ENCODE results near the gene S100A6.

Gene S100A6

GRCh38 chr1:153553830-153554541 lies 18.2 kb upstream of the S100A6 start:
- H3K4me1 ChIP-seq (ENCODE audit: insufficient read depth, low read length, severe bottlenecking): no peaks in the 10 kb centered on the region
- no peaks in the 10 kb centered on the region for H4K20me1 ChIP-seq (ENCODE audit: insufficient read depth, low read length)
- H3K9me3 ChIP-seq (ENCODE audit: low read length): peaks cover 4% of the 10 kb centered on the region; the same call in 1 of the 2 replicates
- H3K79me2 ChIP-seq (ENCODE audit: insufficient read depth, low read length): no peaks in the 10 kb centered on the region
- no peak for TF ChIP-seq CTCF (IDR thresholded peaks at IDR 0.05; ENCODE audit: low read length)
- no peak for TF ChIP-seq EZH2 (IDR thresholded peaks at IDR 0.05; ENCODE audit: borderline replicate concordance, low read length)
- no peak overlapping the region for H2AFZ ChIP-seq (ENCODE audit: low read length)
- no peaks in the 10 kb centered on the region for H3F3A ChIP-seq (ENCODE audit: insufficient read depth, low read length)
- H3K9me2 ChIP-seq (ENCODE audit: low read depth, low read length): no peaks in the 10 kb centered on the region
- H3K4me2 ChIP-seq (ENCODE audit: low read length): no peak overlapping the region
- peaks cover 8% of the 10 kb centered on the region; the same call in 1 of the 2 replicates for H3K27me3 ChIP-seq (ENCODE audit: insufficient read depth, low read length)
- H3K9ac ChIP-seq (ENCODE audit: low read length): no peak overlapping the region
- peaks cover 3% of the 10 kb centered on the region; the same call in 1 of the 2 replicates for H3K36me3 ChIP-seq (ENCODE audit: insufficient read depth, low read length)
- H3K4me3 ChIP-seq (ENCODE audit: low read depth, low read length, poor library complexity, severe bottlenecking): no peak overlapping the region
- H3K27ac ChIP-seq (ENCODE audit: low read depth, low read length, poor library complexity, severe bottlenecking): no peak overlapping the region

- Histone ChIP-seq H3K79me2 (ENCODE audit: insufficient read depth, low read length) (no peaks in the 10 kb centered on the region), H3K4me3 (ENCODE audit: low read depth, low read length, poor library complexity, severe bottlenecking) (no peak overlapping the region), H3K9me2 (ENCODE audit: low read depth, low read length) (no peaks in the 10 kb centered on the region), H3K27me3 (ENCODE audit: insufficient read depth, low read length) (peaks cover 11% of the 10 kb centered on the region; the same call in 1 of the 2 replicates), H3F3A (ENCODE audit: insufficient read depth, low read length) (no peaks in the 10 kb centered on the region), H3K9me3 (ENCODE audit: low read length) (peaks cover 4% of the 10 kb centered on the region; the same call in 1 of the 2 replicates), H4K20me1 (ENCODE audit: insufficient read depth, low read length) (no peaks in the 10 kb centered on the region), H3K4me1 (ENCODE audit: insufficient read depth, low read length, severe bottlenecking) (no peaks in the 10 kb centered on the region), H3K4me2 (ENCODE audit: low read length) (no peak overlapping the region), H3K36me3 (ENCODE audit: insufficient read depth, low read length) (peaks cover 3% of the 10 kb centered on the region; the same call in 1 of the 2 replicates), H3K9ac (ENCODE audit: low read length) (no peak overlapping the region), H3K27ac (ENCODE audit: low read depth, low read length, poor library complexity, severe bottlenecking) (no peak overlapping the region), H2AFZ (ENCODE audit: low read length) (no peak overlapping the region)
- TF ChIP-seq CTCF (IDR thresholded peaks at IDR 0.05; ENCODE audit: low read length): no peak
- no peak for TF ChIP-seq EZH2 (IDR thresholded peaks at IDR 0.05; ENCODE audit: borderline replicate concordance, low read length)
These were observed 17.3 kb upstream of the S100A6 start for GRCh38 chr1:153553096-153553495.

- Histone ChIP-seq H3F3A (ENCODE audit: insufficient read depth, low read length) (no peaks in the 10 kb centered on the region), H3K4me3 (ENCODE audit: low read depth, low read length, poor library complexity, severe bottlenecking) (no peak overlapping the region), H3K79me2 (ENCODE audit: insufficient read depth, low read length) (no peaks in the 10 kb centered on the region), H3K36me3 (ENCODE audit: insufficient read depth, low read length) (no peaks in the 10 kb centered on the region), H3K9me2 (ENCODE audit: low read depth, low read length) (no peaks in the 10 kb centered on the region), H3K4me2 (ENCODE audit: low read length) (no peak overlapping the region), H3K4me1 (ENCODE audit: insufficient read depth, low read length, severe bottlenecking) (no peaks in the 10 kb centered on the region), H3K27me3 (ENCODE audit: insufficient read depth, low read length) (peaks cover 11% of the 10 kb centered on the region; the same call in 1 of the 2 replicates), H3K27ac (ENCODE audit: low read depth, low read length, poor library complexity, severe bottlenecking) (no peak overlapping the region), H2AFZ (ENCODE audit: low read length) (no peak overlapping the region), H4K20me1 (ENCODE audit: insufficient read depth, low read length) (no peaks in the 10 kb centered on the region), H3K9ac (ENCODE audit: low read length) (no peak overlapping the region), H3K9me3 (ENCODE audit: low read length) (no peaks in the 10 kb centered on the region)
- TF ChIP-seq CTCF (IDR thresholded peaks at IDR 0.05; ENCODE audit: low read length): no peak
- no peak for TF ChIP-seq EZH2 (IDR thresholded peaks at IDR 0.05; ENCODE audit: borderline replicate concordance, low read length)
These were observed 16.5 kb upstream of the S100A6 start for GRCh38 chr1:153552335-153552734.
